Heart right ventricle (tissue), 16 donors: ENCODE data around the gene MSMB. TPM values are rescaled to one million over a fixed set of nuclear protein-coding genes. Genes with fewer than 3 reads are reported as not detected.
"Not testable (repeated sequence)": the region's sequence is repeated elsewhere in the genome, so short reads cannot be mapped to it uniquely, and the experiment has no call there.

Experiments
- ATAC-seq, 8 donors: fragments of 200-7000 bp; cut with Tn5 transposase; one replicate each; pipeline ENCODE4 v1.9.1; 2020; ENCODE audit warnings: mild to moderate bottlenecking in 8 of 8, moderate library complexity in 8 of 8, moderate number of reproducible peaks in 1 of 8
- DNase-seq, 2 donors: peaks; one replicate each; pipeline ENCODE4 v3.0.0-alpha.2; 2020
- H3K27ac ChIP-seq, 10 donors: fragments of 200-600 bp; sonication (generic) in 2 of 10; one replicate each; pipeline versions ENCODE4 v1.5.0 to v1.8.0; 2020 to 2022; ENCODE audit warnings: mild to moderate bottlenecking in 3 of 10
- H3K27me3 ChIP-seq, 7 donors: fragments of 200-600 bp; one replicate each; pipeline ENCODE4 v1.8.0; 2021 to 2022; ENCODE audit warnings: mild to moderate bottlenecking in 2 of 7
- H3K36me3 ChIP-seq, 9 donors: fragments of 200-600 bp; sonication (generic) in 1 of 9; one replicate each; pipeline versions ENCODE4 v1.5.0 to v1.8.0; 2020 to 2022; ENCODE audit warnings: mild to moderate bottlenecking in 2 of 9
- H3K4me1 ChIP-seq, 9 donors: fragments of 200-600 bp; sonication (generic) in 1 of 9; one replicate each; pipeline versions ENCODE4 v1.5.0 to v1.8.0; 2020 to 2022; ENCODE audit warnings: mild to moderate bottlenecking in 4 of 9
- H3K4me3 ChIP-seq, 10 donors: fragments of 200-600 bp; sonication (generic) in 2 of 10; one replicate each; pipeline versions ENCODE4 v1.5.0 to v1.8.0; 2020 to 2022; ENCODE audit warnings: mild to moderate bottlenecking in 7 of 10, moderate library complexity in 2 of 10
- H3K9me3 ChIP-seq, 11 donors: fragments of 200-600 bp in 10 of 11; sonication (generic) in 2 of 11; one replicate each; pipeline versions ENCODE4 v1.5.0 to v1.8.0; 2013 to 2022; ENCODE audit warnings: mild to moderate bottlenecking in 2 of 11, control low read depth in 1 of 11, moderate library complexity in 1 of 11
- CTCF ChIP-seq, 9 donors: fragments of 200-600 bp; sonication (generic) in 2 of 9; IDR thresholded peaks; one replicate each; pipeline versions ENCODE4 v1.5.0 to v1.8.0; 2021 to 2022; ENCODE audit warnings: antibody characterized with exemption in 9 of 9, mild to moderate bottlenecking in 5 of 9, moderate library complexity in 1 of 9
- WGBS, 2 donors: extraction: QIAGEN DNeasy Blood & Tissue Kit; methylation state at CpG; one replicate each; pipeline ENCODE4 v1.1.7; 2013; ENCODE audit warnings: inconsistent platforms in 1 of 2; 5-methylcytosine and 5-hydroxymethylcytosine counted together
- intact Hi-C, 10 donors: fragments of 100-400 bp; cut with DNase I; formaldehyde crosslinking; loops; one replicate each; pipeline versions ENCODE4 v1.11.1 to v1.14.2; 2022
- polyA plus RNA-seq, 2 donors: library from polyadenylated mRNA; stranded (reverse); fragments of 200-250 nt; gene quantifications; one replicate each; pipeline ENCODE4 v1.2.3, GENCODE V29; 2013
- total RNA-seq, 10 donors: library from RNA; stranded (reverse); fragmentation: NEBNext Ultra II Directional in 3 of 10; extraction: Animal tissue kit (Norgen Biotek cat#: 25700) in 3 of 10; gene quantifications; one replicate each; pipeline versions ENCODE4 v1.2.1 to v1.2.4, GENCODE V29; 2021 to 2023
- donor health status: Arrhythmogenic right ventricular cardiomyopathy.
- donor health status: ischemic (EF 13 %, LVEDD 7.1; RV severe dilation, severe dysfunction).
- donor health status: healthy with polysubstance abuse.
- donor health status: DM: no; HTN: yes; CAD: no.
- donor health status: DM: no; HTN: no; CAD: no.
- donor health status: ischemic (EF 25% LVEDD 6.9; RV normal size, moderate dysfunction).
- donor health status: ischemic (EF 25% LVEDD 5.7; RV mildly dilated, moderate dysfunction).
- donor health status: healthy.
- donor health status: DM: yes; HTN: yes; CAD: no.
- donor health status: Ischemic cardiomyopathy.
- donor health status: ischemic (EF 35%, LVEDD 5.7; RV mildly dilated, moderate dysfunction).
- donor health status: nonischemic (EF 11% LVEDD 7.7; RV severe dilation, severe dysfunction).
- donor health status: DM: yes; HTN: yes; CAD: no.
- donor health status: PGD.
- donor health status: ischemic (EF 29% LVEDD 5.4; RV normal size, mild dysfunction).
- donor health status: nonischemic (EF 23%, LVEDD 6.1; RV moderate dilation, normal function).

Gene MSMB
- total and polyA plus RNA-seq, 12 donors, result not detected

DNA sequence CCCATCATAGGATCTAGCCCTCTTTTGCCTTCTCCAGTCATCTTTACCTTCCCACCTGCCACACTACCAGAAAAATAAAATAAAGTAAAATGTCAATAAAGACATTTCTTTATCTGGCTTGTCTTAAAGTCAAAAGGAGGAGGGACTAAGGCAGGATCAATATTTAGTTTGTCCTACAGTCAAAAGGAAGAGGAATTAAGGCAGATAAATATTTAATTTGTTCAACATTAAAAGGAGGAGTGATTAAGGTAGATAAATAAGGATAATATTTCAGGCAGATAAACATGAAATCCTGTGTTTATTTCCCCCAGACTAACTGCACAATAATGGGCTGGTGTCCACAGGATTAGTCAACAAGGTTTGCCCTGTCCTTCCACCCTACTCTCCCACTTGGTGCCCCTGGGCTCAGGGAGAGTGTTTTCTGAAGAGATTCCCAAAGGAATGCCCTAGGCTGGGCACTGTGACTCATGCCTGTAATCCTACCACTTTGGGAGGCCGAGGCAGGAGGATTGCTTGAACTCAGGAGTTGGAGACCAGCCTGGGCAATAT is 18.3 kb upstream of the MSMB start:
- no peaks in the 10 kb centered on the region for H3K36me3 ChIP-seq
- WGBS, 2 donors, result 93 to 95% methylated on average over 1 of the region's 1 CpG

GRCh38 chr10:46062723-46063428 is 16.8 kb upstream of the MSMB start:
- ATAC-seq (no peak), DNase-seq (no peak)
- 76 to 82% methylated on average over 14 of the region's 14 CpGs for WGBS, 2 donors
- no peak for TF ChIP-seq CTCF (IDR thresholded peaks at IDR 0.05)
- intact Hi-C loops, result no loop called here
- Histone ChIP-seq H3K9me3 (peaks cover 0 to under 1% (median 0%) of the 10 kb centered on the region in 11 donors), H3K36me3 (no peaks in the 10 kb centered on the region), H3K27ac (no peak overlapping the region), H3K27me3 (peaks cover 0 to 7% (median 0%) of the 10 kb centered on the region in 7 donors), H3K4me1 (no peaks in the 10 kb centered on the region), H3K4me3 (no peak overlapping the region)

More for the DNA sequence above, 18.3 kb upstream of the MSMB start:
- no peak for TF ChIP-seq CTCF (IDR thresholded peaks at IDR 0.05)
- H3K9me3 ChIP-seq, result no peaks in the 10 kb centered on the region
- intact Hi-C loops, result no loop called here
- ATAC-seq (no peak), DNase-seq (no peak)
- H3K27ac ChIP-seq, result no peak overlapping the region
- H3K4me3 ChIP-seq, result no peak overlapping the region
- H3K4me1 ChIP-seq, result no peaks in the 10 kb centered on the region
- peaks cover 0 to 3% (median 0%) of the 10 kb centered on the region in 7 donors for H3K27me3 ChIP-seq

- peaks cover 0 to 10% (median 0%) of the 10 kb centered on the region in 11 donors for H3K9me3 ChIP-seq
- no peak for TF ChIP-seq CTCF (IDR thresholded peaks at IDR 0.05)
- no peaks in the 10 kb centered on the region for H3K36me3 ChIP-seq
- intact Hi-C loops, result no loop called here
- H3K27ac ChIP-seq, result no peak overlapping the region
- no peak for DNase-seq
- WGBS, 2 donors, result 73 to 76% methylated on average over 3 of the region's 3 CpGs
- ATAC-seq, result no peak
- no peak overlapping the region for H3K4me3 ChIP-seq
- H3K4me1 ChIP-seq, result no peaks in the 10 kb centered on the region
- H3K27me3 ChIP-seq, result peaks cover 0 to 7% (median 0%) of the 10 kb centered on the region in 7 donors
These were observed 14.6 kb upstream of the MSMB start for GRCh38 chr10:46060706-46061105.

- DNase-seq, result not testable (repeated sequence)
These were observed 11.9 kb upstream of the MSMB start for GRCh38 chr10:46057927-46058326.

GRCh38 chr10:46057038-46057437 is 11.0 kb upstream of the MSMB start:
- no peak overlapping the region for H3K27ac ChIP-seq
- intact Hi-C loops, result no loop called here
- H3K36me3 ChIP-seq, result no peaks in the 10 kb centered on the region
- DNase-seq, result no peak
- TF ChIP-seq CTCF (IDR thresholded peaks at IDR 0.05), result no peak
- no peaks in the 10 kb centered on the region for H3K4me1 ChIP-seq
- H3K9me3 ChIP-seq, result peaks cover 0 to 10% (median 0%) of the 10 kb centered on the region in 11 donors
- ATAC-seq, result no peak
- no peak overlapping the region for H3K4me3 ChIP-seq
- H3K27me3 ChIP-seq, result peaks cover 0 to 8% (median under 1%) of the 10 kb centered on the region in 7 donors

More at GRCh38 chr10:46057927-46058326, 11.9 kb upstream of the MSMB start:
- H3K27ac ChIP-seq, H3K4me1 ChIP-seq, H3K27me3 ChIP-seq, ATAC-seq, H3K36me3 ChIP-seq, H3K4me3 ChIP-seq, intact Hi-C loops: not testable (repeated sequence)
- peaks cover 0 to 10% (median 0%) of the 10 kb centered on the region in 11 donors for H3K9me3 ChIP-seq
- 94 to 95% methylated on average over 5 of the region's 5 CpGs for WGBS, 2 donors
